ENCODE results near the gene HMCN2. TPM values are rescaled to one million over a fixed set of nuclear protein-coding genes. Genes with fewer than 3 reads are reported as not detected.

The HMCN2 gene
- polyA plus RNA-seq, 1 of the 3 experiments (the other 2 are of a cell fraction): 0.15 TPM

GRCh38 chr9:130240410-130241197 lies 25.0 kb upstream of the HMCN2 start:
- ChIA-PET POLR2A (interaction anchor here (0.8 to 1.4 kb wide), 2 partner anchors 87 to 96 kb away, joined by 3 to 5 read pairs; no protein-coding TSS in a partner anchor), CTCF (interaction anchor here (0.8 to 8.9 kb wide), 12 partner anchors 17 to 141 kb away, joined by 3 to 73 read pairs (median 3); no protein-coding TSS in a partner anchor)
- Histone ChIP-seq H3K36me3 (replicated peaks in 1 of 2; ENCODE audit: control insufficient read depth in 1 of 2, insufficient read depth in 2 of 2, low read length in 1 of 2) (no peaks in the 10 kb centered on the region), H4K20me1 (ENCODE audit: insufficient read depth) (no peaks in the 10 kb centered on the region), H2AFZ (ENCODE audit: low read depth) (peak overlapping the region; percentile 89), H3K27ac (ENCODE audit: low read depth in 2 of 2, low read length in 1 of 2) (peak overlapping the region in 1 of 2 experiments; percentile 54; a peak in 2 of 4 replicates), H3K9ac (no peak overlapping the region), H3K9me2 (no peaks in the 10 kb centered on the region), H3K9me3 (no peaks in the 10 kb centered on the region), H3K27me3 (ENCODE audit: insufficient read depth) (no peaks in the 10 kb centered on the region), H3K4me3 (ENCODE audit: low read depth in 2 of 2, low read length in 1 of 2) (no peak overlapping the region), H3K79me2 (ENCODE audit: insufficient read depth) (no peaks in the 10 kb centered on the region), H3K4me1 (ENCODE audit: control insufficient read depth in 1 of 2, insufficient read depth in 2 of 2, low read depth in 1 of 2, low read length in 1 of 2) (peaks cover 0 to 26% of the 10 kb centered on the region in 2 experiments; a peak in 1 of 4 replicates), H3F3A (replicated peaks; ENCODE audit: insufficient read depth) (no peaks in the 10 kb centered on the region), H3K4me2 (no peak overlapping the region)
- TF ChIP-seq TCF12 (IDR thresholded peaks at IDR 0.05) (no peak), IRF3 (IDR thresholded peaks at IDR 0.05; ENCODE audit: low read depth, low read length) (no peak), MXI1 (IDR thresholded peaks at IDR 0.05; ENCODE audit: low read depth, low read length) (peak; percentile 38; the same call in 1 of the 2 replicates), CHD2 (IDR thresholded peaks at IDR 0.05; ENCODE audit: low read length, partially characterized antibody) (no peak), FOXM1 (IDR thresholded peaks at IDR 0.05; ENCODE audit: low read depth) (no peak), EP300 (IDR thresholded peaks at IDR 0.05; ENCODE audit: borderline replicate concordance in 1 of 2, low read depth in 1 of 2, low read length in 1 of 2) (no peak), USF2 (IDR thresholded peaks at IDR 0.05; ENCODE audit: borderline replicate concordance, low read depth, low read length) (peak; percentile 86), USF1 (IDR thresholded peaks at IDR 0.05; ENCODE audit: borderline replicate concordance, low read depth) (peak; percentile 99), POLR2AphosphoS5 (IDR thresholded peaks at IDR 0.05; ENCODE audit: low read depth, low read length) (no peak), ELF1 (IDR thresholded peaks at IDR 0.05) (peak; percentile 87), GABPA (IDR thresholded peaks at IDR 0.05; ENCODE audit: low read depth) (peak; percentile 38; the same call in 1 of the 2 replicates), SIN3A (IDR thresholded peaks at IDR 0.05; ENCODE audit: borderline replicate concordance, low read depth, low read length) (no peak), RCOR1 (IDR thresholded peaks at IDR 0.05; ENCODE audit: low read length) (0 out of 2 replicates have a peak, but pooled peaks have one; percentile 25), TAF1 (IDR thresholded peaks at IDR 0.05; ENCODE audit: borderline replicate concordance, low read depth, low read length) (no peak), RAD21 (IDR thresholded peaks at IDR 0.05; ENCODE audit: low read length) (no peak), NFIC (IDR thresholded peaks at IDR 0.05; ENCODE audit: borderline replicate concordance) (peak; percentile 7; the same call in 1 of the 2 replicates)
- DNase-seq: peak; percentile 84
- 64% methylated on average over 5 of the region's 5 CpGs for WGBS (ENCODE audit: low lambda C conversion rate)
